Measurements from ENCODE around the gene RPRD1B.
"Not testable (repeated sequence)": the region's sequence is repeated elsewhere in the genome, so short reads cannot be mapped to it uniquely, and the experiment has no call there.

The RPRD1B gene

GRCh38 chr20:38001981-38002380 is 31.6 kb upstream of the RPRD1B start:
- DNase-seq = no peak

DNA sequence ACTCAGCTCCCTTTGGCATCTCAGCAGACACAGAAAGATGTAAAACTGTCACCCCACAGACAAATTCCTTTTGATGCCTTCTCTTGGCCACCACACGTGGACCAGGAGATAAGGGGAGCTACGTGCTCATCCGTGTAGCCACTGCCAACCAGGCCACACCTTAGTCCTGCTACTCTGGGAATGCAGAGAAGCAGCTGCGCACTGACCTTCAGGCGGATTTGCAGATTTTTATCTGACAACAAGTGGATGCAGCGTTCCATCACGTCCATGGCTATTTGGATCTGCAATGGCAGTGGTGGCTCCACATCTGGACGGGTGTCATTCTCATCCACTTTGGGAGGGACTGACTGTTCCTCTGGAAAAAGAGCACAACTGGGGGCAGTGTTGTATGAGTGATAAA is 31.1 kb upstream of the RPRD1B start:
- DNase-seq = no peak

DNA sequence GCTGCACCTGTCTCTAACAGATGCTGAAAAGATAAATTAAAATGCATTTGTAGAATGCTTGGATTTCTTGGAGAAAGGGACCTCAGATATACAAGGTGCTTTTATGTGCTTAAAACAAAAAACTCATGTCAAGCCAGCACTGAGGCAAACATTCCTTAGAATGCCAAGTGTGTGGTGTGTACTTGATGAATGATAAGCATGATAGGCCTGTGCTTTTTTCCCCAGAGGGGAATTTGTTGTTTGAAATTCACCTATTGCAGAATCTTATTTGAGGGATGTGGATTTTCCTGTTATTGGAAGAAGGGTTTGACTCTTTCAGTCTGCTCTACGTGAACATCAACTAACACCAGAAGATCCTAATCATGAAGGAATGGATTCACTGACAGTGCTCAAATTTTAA is 29.1 kb upstream of the RPRD1B start:
- no peak for DNase-seq

DNA sequence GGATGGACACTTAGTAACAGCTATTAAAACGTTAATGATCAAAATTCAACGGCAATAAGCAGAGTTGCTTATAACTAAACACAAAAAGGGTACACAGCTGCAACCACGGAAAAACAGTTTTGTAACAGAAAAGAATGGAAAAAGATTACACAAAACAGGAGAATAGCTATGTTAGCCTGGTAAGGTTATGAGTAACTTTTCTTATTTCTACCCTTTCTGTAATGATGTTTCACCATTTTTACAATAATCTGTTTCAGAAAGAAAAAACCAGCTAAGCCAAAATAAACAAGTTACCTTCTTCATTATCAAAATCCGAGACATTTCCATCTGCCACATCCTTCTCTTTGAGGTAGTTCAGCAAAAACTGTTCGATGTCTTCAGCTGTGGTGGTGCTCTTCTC is 27.6 kb upstream of the RPRD1B start:
- DNase-seq = no peak

DNA sequence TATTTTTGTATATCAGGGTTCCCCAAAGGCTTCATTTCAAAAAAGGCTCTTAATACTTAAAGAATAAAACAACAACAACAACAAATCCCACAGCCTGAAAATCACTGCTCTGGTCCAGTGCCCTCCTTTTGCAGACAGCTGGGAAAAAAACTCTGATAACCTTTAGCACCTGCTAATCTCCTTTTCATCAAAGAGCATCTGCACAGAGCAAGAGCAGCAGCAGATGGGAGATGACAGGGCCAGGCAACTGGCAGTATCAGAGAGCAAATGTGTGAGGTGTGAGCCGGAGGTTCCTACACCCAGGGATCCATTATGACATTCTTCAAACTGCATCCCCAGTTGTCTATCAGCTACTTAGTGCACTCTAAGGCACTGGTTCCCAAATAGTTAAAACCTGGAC is 26.0 kb upstream of the RPRD1B start:
- DNase-seq = no peak

DNA sequence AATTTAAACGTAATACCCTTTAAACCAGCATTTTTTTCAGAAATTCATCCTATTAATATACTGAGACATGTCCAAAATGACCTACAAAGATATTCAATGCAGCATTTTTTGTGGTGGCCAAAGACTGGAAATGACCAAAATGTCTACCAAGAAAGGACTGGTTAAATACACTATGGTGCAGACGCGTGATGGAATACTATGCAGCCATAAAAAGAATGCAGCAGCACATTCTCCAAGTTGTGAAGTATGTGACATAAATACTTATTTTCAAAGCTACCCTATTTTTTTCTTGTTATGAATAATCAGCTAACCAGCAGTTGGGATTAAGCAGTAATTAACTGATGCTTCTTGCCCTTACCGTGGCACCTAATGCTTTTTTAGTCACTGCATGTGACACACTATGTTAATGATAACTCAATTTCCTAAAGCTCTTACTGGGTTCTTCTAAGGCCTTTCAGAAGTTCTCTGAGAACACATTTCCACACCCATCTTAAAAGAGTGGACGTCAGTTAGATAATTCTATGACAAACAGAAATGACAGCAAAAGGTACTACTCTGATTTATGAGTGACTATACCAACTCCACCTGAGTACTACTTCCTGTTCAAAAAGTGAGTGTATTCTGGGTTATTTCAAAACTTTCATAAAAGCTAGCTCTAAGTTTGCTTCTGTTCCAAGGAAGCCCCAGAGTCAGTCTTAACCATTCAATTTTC is 25.2 kb upstream of the RPRD1B start:
- DNase-seq = no peak

DNA sequence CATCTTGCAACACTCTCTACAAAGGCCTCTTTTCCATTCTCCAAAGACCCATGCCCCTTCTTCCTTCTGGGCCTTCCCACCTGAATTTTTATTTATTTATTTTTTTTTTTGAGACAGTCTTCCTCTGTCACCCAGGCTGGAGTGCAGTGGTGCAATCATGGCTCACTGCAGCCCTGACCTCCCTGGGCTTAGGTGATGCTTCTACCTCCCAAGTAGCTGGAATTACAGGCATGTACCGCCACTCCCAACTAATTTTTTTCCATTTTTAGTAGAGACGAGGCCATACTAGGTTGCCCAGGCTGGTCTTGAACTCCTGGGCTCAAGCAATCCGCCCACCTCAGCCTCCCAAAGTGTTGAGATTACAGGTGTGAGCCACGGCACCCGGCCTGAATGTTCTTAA is 24.1 kb upstream of the RPRD1B start:
- DNase-seq = not testable (repeated sequence)

GRCh38 chr20:38011696-38012095 is 21.9 kb upstream of the RPRD1B start:
- no peak for DNase-seq

- no peak for DNase-seq
Observed at GRCh38 chr20:38012332-38012731, 21.2 kb upstream of the RPRD1B start.

GRCh38 chr20:38013887-38014286 is 19.7 kb upstream of the RPRD1B start:
- DNase-seq = no peak

GRCh38 chr20:38017959-38018358 is 15.6 kb upstream of the RPRD1B start:
- DNase-seq = no peak

DNA sequence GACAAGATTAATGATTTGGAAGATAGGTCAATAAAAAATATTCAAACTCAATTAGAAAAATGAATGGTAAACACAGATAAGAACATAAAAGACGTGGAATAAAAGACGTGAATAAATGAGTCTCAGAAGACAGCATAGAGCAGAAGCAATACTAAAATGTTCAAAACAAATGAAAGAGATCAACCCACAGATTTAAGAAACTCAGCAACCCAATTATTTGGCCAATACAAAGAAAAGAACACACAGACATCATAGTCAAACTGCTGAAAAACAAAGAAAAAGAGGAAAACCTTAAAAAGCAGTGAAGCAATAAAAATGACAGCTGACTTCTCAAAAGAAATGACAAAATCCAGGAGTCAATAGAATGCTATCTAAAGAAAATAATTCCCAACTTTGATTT is 15.2 kb upstream of the RPRD1B start:
- no peak for DNase-seq

GRCh38 chr20:38021087-38021772 is 12.3 kb upstream of the RPRD1B start:
- no peak for DNase-seq

GRCh38 chr20:38023181-38024001 is 10.2 kb upstream of the RPRD1B start:
- DNase-seq = no peak

DNA sequence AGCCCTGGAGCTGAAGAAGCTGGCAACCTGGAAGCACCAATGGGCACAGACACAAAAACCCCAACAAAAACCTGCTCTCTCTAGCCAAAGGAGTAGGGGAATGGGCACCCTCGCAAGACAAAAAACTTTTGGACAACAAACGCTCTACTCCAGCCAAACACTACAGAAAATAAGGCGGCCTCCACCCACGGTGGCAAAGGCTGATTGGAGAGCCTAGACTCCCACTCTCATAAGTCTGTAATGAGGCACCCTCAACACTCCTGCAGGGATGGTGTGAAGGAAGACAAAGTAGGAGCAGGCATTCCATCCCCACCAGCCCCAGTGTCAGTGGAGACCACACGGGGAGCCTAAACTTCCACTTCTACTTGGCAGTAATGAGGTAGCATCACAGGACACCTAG is 9.1 kb upstream of the RPRD1B start:
- DNase-seq = no peak

- DNase-seq = no peak
Observed at GRCh38 chr20:38029453-38029852, 4.1 kb upstream of the RPRD1B start.

DNA sequence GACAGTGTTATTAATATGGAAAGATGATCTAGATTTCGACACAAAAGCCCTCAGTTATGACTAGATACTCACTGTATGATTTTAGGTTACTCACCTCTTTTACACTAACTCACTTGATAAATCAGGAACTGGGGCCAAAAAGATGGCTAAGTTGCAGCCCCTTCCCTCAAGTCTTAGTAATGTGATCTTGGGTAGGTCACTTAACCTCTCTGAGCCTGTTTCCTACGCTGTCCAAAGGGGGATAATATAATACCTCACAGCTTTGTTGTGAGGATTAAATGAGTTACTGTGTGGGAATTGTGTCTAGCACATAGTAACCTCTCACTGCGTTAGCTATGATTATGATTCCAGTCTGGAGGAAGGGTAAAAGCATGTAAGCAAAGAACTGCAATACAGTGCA is 1.6 kb upstream of the RPRD1B start:
- DNase-seq = no peak

GRCh38 chr20:38032585-38033329 is 789 bp upstream of the RPRD1B start:
- DNase-seq = no peak

DNA sequence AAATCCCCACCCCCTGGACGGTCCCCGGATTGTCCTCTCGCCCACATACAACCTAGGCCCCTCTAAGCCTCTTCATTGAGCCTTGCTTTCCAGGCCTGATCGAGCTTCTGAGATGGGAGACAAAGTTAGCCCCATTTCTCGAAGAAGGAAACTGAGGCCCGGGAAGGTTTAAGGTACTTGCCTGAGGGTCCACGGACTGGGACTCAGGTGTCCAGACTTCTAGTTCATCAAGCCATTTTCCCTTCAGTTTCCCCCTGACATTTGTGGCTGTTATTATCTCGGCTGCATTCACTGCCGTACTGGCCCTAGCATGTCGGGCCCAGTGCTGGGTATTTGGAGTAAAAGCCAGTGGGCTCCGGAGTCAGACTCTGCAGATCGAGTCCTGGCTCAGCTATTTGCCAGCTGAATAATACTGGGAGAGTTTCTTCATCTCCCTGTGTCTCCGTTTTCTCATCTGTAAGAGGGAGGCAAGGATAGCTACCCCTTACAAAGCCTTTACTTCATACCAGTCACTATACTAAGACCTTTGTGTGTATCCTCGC is 633 bp downstream of the RPRD1B start:
- no peak for DNase-seq

DNA sequence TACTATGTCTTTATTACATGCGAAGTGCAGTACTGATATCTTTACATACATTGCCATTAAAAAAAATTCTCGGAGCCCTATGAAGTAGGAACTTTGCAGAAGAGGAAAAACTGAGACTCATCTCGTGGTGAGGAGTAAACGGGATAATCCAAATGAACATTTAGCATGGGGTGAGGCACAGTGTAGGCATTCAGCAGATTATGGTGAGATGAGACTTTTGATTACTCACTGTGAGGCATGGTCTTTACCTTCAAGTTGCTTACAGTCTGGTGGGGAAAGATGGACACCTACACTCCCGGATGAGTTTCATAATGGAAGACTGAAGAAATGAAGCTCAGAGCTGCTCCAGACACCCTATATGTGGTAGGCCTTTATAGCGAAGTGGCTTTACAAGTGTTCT is 1.4 kb downstream of the RPRD1B start:
- no peak for DNase-seq

GRCh38 chr20:38036366-38036765 is 2.8 kb downstream of the RPRD1B start:
- no peak for DNase-seq

DNA sequence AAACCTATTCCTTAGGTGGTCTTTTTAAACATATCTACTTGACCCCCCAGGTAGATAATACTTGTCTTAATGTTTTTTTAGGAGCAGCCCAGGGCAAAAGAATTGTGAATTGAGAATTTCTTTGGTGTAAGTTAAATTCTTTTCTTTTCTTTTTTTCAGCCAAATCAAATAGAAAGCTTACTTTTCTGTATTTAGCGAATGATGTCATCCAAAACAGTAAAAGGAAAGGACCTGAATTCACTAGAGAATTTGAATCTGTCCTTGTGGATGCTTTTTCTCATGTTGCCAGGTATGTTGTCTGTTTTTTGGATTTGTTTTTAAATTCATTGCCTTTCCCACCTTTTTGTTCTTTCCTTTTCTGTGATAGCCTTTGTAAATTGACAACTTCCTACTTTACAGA is 6.7 kb downstream of the RPRD1B start:
- DNase-seq = no peak
